Activated CD4-positive, alpha-beta T cell treated with anti-CD3 and anti-CD28 coated beads, Interleukin-10, Interleukin-2, amounts not matched to agents 100 ng/mL and 50 ng/mL, durations not matched to agents 16 hours and 8 hours (primary cell): ENCODE measurements around the gene TRPM7.
"Not testable (repeated sequence)": the region's sequence is repeated elsewhere in the genome, so short reads cannot be mapped to it uniquely, and the experiment has no call there.

Experiments used
- DNase-seq: peaks from one replicate; pipeline ENCODE4 v3.0.0-alpha.2; 2020

The TRPM7 gene

GRCh38 chr15:50669611-50670010 is 17.0 kb downstream of the TRPM7 start:
- no peak for DNase-seq

GRCh38 chr15:50665938-50666337 is 20.7 kb downstream of the TRPM7 start:
- no peak for DNase-seq

GRCh38 chr15:50655555-50655954 is 31.0 kb downstream of the TRPM7 start:
- no peak for DNase-seq

GRCh38 chr15:50653156-50653743 is 33.3 kb downstream of the TRPM7 start:
- no peak for DNase-seq

GRCh38 chr15:50652671-50653070 is 33.9 kb downstream of the TRPM7 start:
- DNase-seq, result no peak

- DNase-seq, result no peak
Observed at GRCh38 chr15:50641318-50641717, 45.3 kb downstream of the TRPM7 start.

- DNase-seq, result no peak
Observed at GRCh38 chr15:50636146-50636545, 50.5 kb downstream of the TRPM7 start.

- DNase-seq, result peak; percentile 9
Observed at GRCh38 chr15:50633653-50634052, 52.9 kb downstream of the TRPM7 start.

- DNase-seq, result no peak
Observed at GRCh38 chr15:50628421-50628820, 58.2 kb downstream of the TRPM7 start.

GRCh38 chr15:50627351-50628055 is 59.1 kb downstream of the TRPM7 start:
- peak; percentile 18 for DNase-seq

- no peak for DNase-seq
Observed at GRCh38 chr15:50624616-50625168, 61.9 kb downstream of the TRPM7 start.

GRCh38 chr15:50622361-50622943 is 64.1 kb downstream of the TRPM7 start:
- DNase-seq, result not testable (repeated sequence)

- DNase-seq, result not testable (repeated sequence)
Observed at GRCh38 chr15:50616960-50617359, 69.6 kb downstream of the TRPM7 start.

- not testable (repeated sequence) for DNase-seq
Observed at GRCh38 chr15:50616554-50616953, 70.0 kb downstream of the TRPM7 start.

GRCh38 chr15:50613600-50613999 is 73.0 kb downstream of the TRPM7 start:
- no peak for DNase-seq

- no peak for DNase-seq
Observed at GRCh38 chr15:50607129-50607528, 79.5 kb downstream of the TRPM7 start.

- DNase-seq, result no peak
Observed at GRCh38 chr15:50605462-50605861, 81.1 kb downstream of the TRPM7 start.

GRCh38 chr15:50602028-50602427 is 84.6 kb downstream of the TRPM7 start:
- DNase-seq, result not testable (repeated sequence)

GRCh38 chr15:50594311-50594710 is 92.3 kb downstream of the TRPM7 start:
- no peak for DNase-seq

- no peak for DNase-seq
Observed at GRCh38 chr15:50593761-50594160, 92.8 kb downstream of the TRPM7 start.

GRCh38 chr15:50590288-50590687 is 96.3 kb downstream of the TRPM7 start:
- no peak for DNase-seq

- DNase-seq, result no peak
Observed at GRCh38 chr15:50577492-50577891, 109.1 kb downstream of the TRPM7 start.

- DNase-seq, result no peak
Observed at GRCh38 chr15:50576166-50576565, 110.4 kb downstream of the TRPM7 start.

GRCh38 chr15:50573842-50574241 is 112.8 kb downstream of the TRPM7 start:
- not testable (repeated sequence) for DNase-seq
